ENCODE results near the gene UMODL1. TPM values are rescaled to one million over a fixed set of nuclear protein-coding genes. Genes with fewer than 3 reads are reported as not detected.

Gene UMODL1
- total RNA-seq, 2 experiments from 2014 or later = 7.4 to 12.3 TPM

- Histone ChIP-seq H3K79me2 (ENCODE audit: insufficient read depth, low read depth, low read length) (no peaks in the 10 kb centered on the region), H3K4me1 (ENCODE audit: insufficient read depth, low read length, poor library complexity, severe bottlenecking) (peaks cover 8% of the 10 kb centered on the region), H3K27ac (ENCODE audit: low read depth, low read length, poor library complexity, severe bottlenecking) (no peak overlapping the region), H3K4me2 (ENCODE audit: low read length) (no peak overlapping the region), H2AFZ (ENCODE audit: low read length) (no peak overlapping the region), H3K9me3 (ENCODE audit: low read length) (no peaks in the 10 kb centered on the region), H3K4me3 (ENCODE audit: low read depth, low read length, poor library complexity, severe bottlenecking) (no peak overlapping the region), H3K36me3 (ENCODE audit: insufficient read depth, low read length) (no peaks in the 10 kb centered on the region), H3K9me2 (ENCODE audit: insufficient read depth, low read length) (no peaks in the 10 kb centered on the region), H4K20me1 (ENCODE audit: insufficient read depth, low read length) (no peaks in the 10 kb centered on the region)
- BruUV-seq (replicated peaks) = no TSS peak
- CTCF ChIA-PET (ENCODE audit: unreplicated experiment) = no interaction called here
- POLR2A ChIA-PET = interaction anchor here (1.4 kb wide), 1 partner anchor 10 kb away, joined by 5 read pairs; no protein-coding TSS in a partner anchor
- DNase-seq (ENCODE audit: low spot score) = no peak
- no peak for TF ChIP-seq CTCF (conservative IDR thresholded peaks at IDR 0.05; ENCODE audit: low read length)
- TF ChIP-seq EZH2phosphoT487 (IDR thresholded peaks at IDR 0.05; ENCODE audit: borderline replicate concordance, low read depth, low read length) = no peak
- intact Hi-C loops (cut with micrococcal nuclease; ENCODE audit: unreplicated experiment) = no loop called here
These were observed 29.9 kb upstream of the UMODL1 start for GRCh38 chr21:42041246-42041645.

GRCh38 chr21:42041711-42042110, 29.4 kb upstream of the UMODL1 start:
- POLR2A ChIA-PET = interaction anchor here (1.4 kb wide), 1 partner anchor 10 kb away, joined by 5 read pairs; no protein-coding TSS in a partner anchor
- H3K36me3 ChIP-seq (ENCODE audit: insufficient read depth, low read length) = no peaks in the 10 kb centered on the region
- peaks cover 8% of the 10 kb centered on the region for H3K4me1 ChIP-seq (ENCODE audit: insufficient read depth, low read length, poor library complexity, severe bottlenecking)
- H2AFZ ChIP-seq (ENCODE audit: low read length) = no peak overlapping the region
- BruUV-seq (replicated peaks) = no TSS peak
- no peak overlapping the region for H3K4me2 ChIP-seq (ENCODE audit: low read length)
- TF ChIP-seq EZH2phosphoT487 (IDR thresholded peaks at IDR 0.05; ENCODE audit: borderline replicate concordance, low read depth, low read length) = no peak
- TF ChIP-seq CTCF (conservative IDR thresholded peaks at IDR 0.05; ENCODE audit: low read length) = no peak
- CTCF ChIA-PET (ENCODE audit: unreplicated experiment) = no interaction called here
- H3K9me3 ChIP-seq (ENCODE audit: low read length) = no peaks in the 10 kb centered on the region
- no peak for DNase-seq (ENCODE audit: low spot score)
- no peaks in the 10 kb centered on the region for H3K9me2 ChIP-seq (ENCODE audit: insufficient read depth, low read length)
- H3K4me3 ChIP-seq (ENCODE audit: low read depth, low read length, poor library complexity, severe bottlenecking) = no peak overlapping the region
- no peaks in the 10 kb centered on the region for H3K79me2 ChIP-seq (ENCODE audit: insufficient read depth, low read depth, low read length)
- H4K20me1 ChIP-seq (ENCODE audit: insufficient read depth, low read length) = no peaks in the 10 kb centered on the region
- intact Hi-C loops (cut with micrococcal nuclease; ENCODE audit: unreplicated experiment) = no loop called here
- no peak overlapping the region for H3K27ac ChIP-seq (ENCODE audit: low read depth, low read length, poor library complexity, severe bottlenecking)

GRCh38 chr21:42042651-42043050, 28.5 kb upstream of the UMODL1 start:
- Histone ChIP-seq H3K27ac (ENCODE audit: low read depth, low read length, poor library complexity, severe bottlenecking) (no peak overlapping the region), H3K9me2 (ENCODE audit: insufficient read depth, low read length) (no peaks in the 10 kb centered on the region), H3K79me2 (ENCODE audit: insufficient read depth, low read depth, low read length) (no peaks in the 10 kb centered on the region), H3K4me1 (ENCODE audit: insufficient read depth, low read length, poor library complexity, severe bottlenecking) (peaks cover 8% of the 10 kb centered on the region), H3K36me3 (ENCODE audit: insufficient read depth, low read length) (no peaks in the 10 kb centered on the region), H3K4me3 (ENCODE audit: low read depth, low read length, poor library complexity, severe bottlenecking) (no peak overlapping the region), H3K4me2 (ENCODE audit: low read length) (no peak overlapping the region), H2AFZ (ENCODE audit: low read length) (no peak overlapping the region), H4K20me1 (ENCODE audit: insufficient read depth, low read length) (no peaks in the 10 kb centered on the region), H3K9me3 (ENCODE audit: low read length) (no peaks in the 10 kb centered on the region)
- intact Hi-C loops (cut with micrococcal nuclease; ENCODE audit: unreplicated experiment) = no loop called here
- ChIA-PET POLR2A (interaction anchor here (0.8 kb wide), 1 partner anchor 34 kb away, joined by 3 read pairs; no protein-coding TSS in a partner anchor), CTCF (ENCODE audit: unreplicated experiment) (no interaction called here)
- TF ChIP-seq EZH2phosphoT487 (IDR thresholded peaks at IDR 0.05; ENCODE audit: borderline replicate concordance, low read depth, low read length) (no peak), CTCF (conservative IDR thresholded peaks at IDR 0.05; ENCODE audit: low read length) (no peak)
- no TSS peak for BruUV-seq (replicated peaks)
- no peak for DNase-seq (ENCODE audit: low spot score)

Measured in OCI-LY7 (cell line).